Measurements from ENCODE around the gene PROX2.
A peak's percentile ranks its signal among the peaks of the same experiment; 100 is the strongest.

Gene PROX2

DNA sequence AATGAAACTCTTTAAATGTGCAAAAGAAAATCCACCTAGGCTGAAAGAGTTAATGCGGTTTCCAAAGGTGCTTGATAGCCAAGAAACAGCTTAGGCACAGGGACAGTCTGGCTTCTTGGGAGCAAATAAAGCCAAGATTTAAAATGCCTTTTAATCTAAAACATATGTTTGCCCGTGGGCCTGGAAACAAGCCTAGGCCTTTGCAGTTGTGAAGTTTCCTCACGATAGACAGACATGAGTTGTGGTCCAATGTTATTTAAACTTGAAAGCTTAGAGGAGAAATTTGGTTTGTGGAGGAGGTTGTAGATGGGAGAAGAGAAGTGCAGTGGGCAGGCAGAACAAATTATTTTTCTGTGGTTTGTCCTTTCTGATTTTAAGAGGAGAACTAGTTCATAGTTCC is 29.8 kb downstream of the PROX2 start:
- H3K27ac ChIP-seq (ENCODE audit: low read depth, low read length), result no peak overlapping the region
- no peak overlapping the region for H2AFZ ChIP-seq (ENCODE audit: low read length, unreplicated experiment)
- H3K79me2 ChIP-seq (ENCODE audit: control insufficient read depth, insufficient read depth, low read length, unreplicated experiment), result no peaks in the 10 kb centered on the region
- H3K36me3 ChIP-seq (ENCODE audit: insufficient read depth, low read length), result no peaks in the 10 kb centered on the region
- H3K4me3 ChIP-seq (ENCODE audit: low read depth, low read length), result no peak overlapping the region
- H3K27me3 ChIP-seq (ENCODE audit: insufficient read depth, low read length), result no peaks in the 10 kb centered on the region
- peaks cover 27% of the 10 kb centered on the region for H3K4me1 ChIP-seq (ENCODE audit: control insufficient read depth, insufficient read depth, low read length, unreplicated experiment)

DNA sequence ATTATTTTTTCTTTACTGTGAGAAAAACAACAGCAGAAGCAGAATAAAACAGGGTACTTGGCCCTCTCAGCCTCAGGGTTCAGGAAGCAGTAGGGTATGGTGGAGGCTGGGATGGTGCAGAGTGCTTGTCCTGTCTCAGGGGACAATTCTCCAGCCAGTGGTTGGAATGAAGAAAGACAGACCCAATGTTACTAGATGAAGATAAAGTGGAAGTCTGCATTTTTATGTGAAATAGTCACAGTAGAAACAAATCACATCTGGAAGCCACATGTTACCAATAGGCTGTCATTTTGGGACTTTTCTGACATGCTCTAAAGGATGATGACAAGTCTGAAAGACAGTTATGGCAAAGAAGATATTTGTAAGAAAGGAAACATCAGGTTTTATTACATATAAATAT is 32.3 kb downstream of the PROX2 start:
- peaks cover 27% of the 10 kb centered on the region for H3K4me1 ChIP-seq (ENCODE audit: control insufficient read depth, insufficient read depth, low read length, unreplicated experiment)
- H3K27ac ChIP-seq (ENCODE audit: low read depth, low read length), result no peak overlapping the region
- H2AFZ ChIP-seq (ENCODE audit: low read length, unreplicated experiment), result no peak overlapping the region
- no peaks in the 10 kb centered on the region for H3K79me2 ChIP-seq (ENCODE audit: control insufficient read depth, insufficient read depth, low read length, unreplicated experiment)
- H3K36me3 ChIP-seq (ENCODE audit: insufficient read depth, low read length), result no peaks in the 10 kb centered on the region
- H3K4me3 ChIP-seq (ENCODE audit: low read depth, low read length), result no peak overlapping the region
- no peaks in the 10 kb centered on the region for H3K27me3 ChIP-seq (ENCODE audit: insufficient read depth, low read length)

DNA sequence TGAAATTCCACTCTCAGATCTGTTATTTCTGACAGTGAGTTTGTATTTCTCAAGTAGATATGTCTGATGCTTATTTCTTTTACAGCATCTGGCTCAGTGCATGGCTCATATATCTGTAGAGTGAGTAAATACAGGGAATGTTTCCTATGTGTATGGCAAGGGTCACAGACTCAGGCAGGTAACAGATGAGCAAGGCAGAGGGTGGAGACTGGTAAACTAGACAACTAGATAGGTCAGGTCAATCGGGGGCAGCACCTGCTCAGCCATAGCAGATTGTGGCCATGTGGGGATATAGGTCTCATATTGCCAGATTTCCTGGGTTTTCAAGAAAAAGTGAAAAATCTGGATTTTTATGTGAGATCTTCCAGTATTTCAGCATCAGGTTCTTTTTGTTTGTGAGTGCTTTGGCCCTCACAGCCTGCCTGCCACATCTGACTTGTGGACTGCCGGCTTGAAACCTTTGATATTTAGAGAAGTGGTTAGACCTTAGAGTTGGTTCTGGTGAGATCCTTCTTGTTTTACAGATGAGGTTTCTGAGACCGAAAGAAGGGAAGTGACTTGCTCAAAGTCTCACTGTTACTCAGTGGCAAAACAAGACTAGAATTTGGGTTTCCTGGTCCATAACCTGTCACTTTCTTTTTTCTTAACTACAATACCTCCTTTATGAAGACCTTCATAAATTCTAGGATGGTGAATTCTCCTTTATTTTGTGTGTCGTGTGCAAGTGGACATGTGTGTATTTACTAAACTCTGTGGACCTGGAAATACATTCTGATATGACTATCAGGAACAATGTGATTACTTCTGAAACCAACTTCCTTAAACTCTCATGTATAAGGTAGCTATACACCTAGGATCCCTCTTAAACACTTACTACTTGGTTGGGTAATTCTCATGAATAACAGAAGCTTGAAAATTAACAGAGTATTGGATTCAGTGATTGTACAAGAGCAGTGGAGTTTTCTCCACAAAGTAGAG is 34.4 kb downstream of the PROX2 start:
- no peaks in the 10 kb centered on the region for H3K36me3 ChIP-seq (ENCODE audit: insufficient read depth, low read length)
- H2AFZ ChIP-seq (ENCODE audit: low read length, unreplicated experiment), result no peak overlapping the region
- H3K4me3 ChIP-seq (ENCODE audit: low read depth, low read length), result no peak overlapping the region
- no peaks in the 10 kb centered on the region for H3K27me3 ChIP-seq (ENCODE audit: insufficient read depth, low read length)
- no peaks in the 10 kb centered on the region for H3K79me2 ChIP-seq (ENCODE audit: control insufficient read depth, insufficient read depth, low read length, unreplicated experiment)
- no peak overlapping the region for H3K27ac ChIP-seq (ENCODE audit: low read depth, low read length)
- peaks cover 25% of the 10 kb centered on the region for H3K4me1 ChIP-seq (ENCODE audit: control insufficient read depth, insufficient read depth, low read length, unreplicated experiment)

DNA sequence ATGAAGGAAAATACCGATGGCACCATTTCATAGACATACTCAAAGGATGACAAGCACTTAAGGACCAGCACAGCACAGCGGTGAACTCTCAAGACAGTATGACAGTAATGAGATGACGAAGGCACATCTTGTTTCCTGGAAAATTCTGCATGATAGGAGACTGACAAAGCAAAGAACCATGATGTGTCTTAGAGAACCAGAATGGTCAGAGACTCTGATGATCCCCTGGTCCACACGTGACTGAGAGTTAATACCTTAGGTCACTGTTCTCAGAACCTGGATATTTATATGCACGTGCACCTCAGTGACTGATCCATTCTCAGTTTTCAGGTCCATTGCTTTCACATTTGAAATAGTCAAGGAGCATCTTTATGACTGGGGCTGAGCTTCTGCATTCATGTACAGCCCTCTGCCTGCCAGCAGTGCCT is 35.3 kb downstream of the PROX2 start:
- Histone ChIP-seq H3K27me3 (ENCODE audit: insufficient read depth, low read length) (no peaks in the 10 kb centered on the region), H3K4me1 (ENCODE audit: control insufficient read depth, insufficient read depth, low read length, unreplicated experiment) (peaks cover 20% of the 10 kb centered on the region), H3K4me3 (ENCODE audit: low read depth, low read length) (no peak overlapping the region), H3K79me2 (ENCODE audit: control insufficient read depth, insufficient read depth, low read length, unreplicated experiment) (no peaks in the 10 kb centered on the region), H3K36me3 (ENCODE audit: insufficient read depth, low read length) (0 out of 2 replicates have a peak, but pooled peaks cover 1% of the 10 kb centered on the region), H3K27ac (ENCODE audit: low read depth, low read length) (no peak overlapping the region), H2AFZ (ENCODE audit: low read length, unreplicated experiment) (no peak overlapping the region)

DNA sequence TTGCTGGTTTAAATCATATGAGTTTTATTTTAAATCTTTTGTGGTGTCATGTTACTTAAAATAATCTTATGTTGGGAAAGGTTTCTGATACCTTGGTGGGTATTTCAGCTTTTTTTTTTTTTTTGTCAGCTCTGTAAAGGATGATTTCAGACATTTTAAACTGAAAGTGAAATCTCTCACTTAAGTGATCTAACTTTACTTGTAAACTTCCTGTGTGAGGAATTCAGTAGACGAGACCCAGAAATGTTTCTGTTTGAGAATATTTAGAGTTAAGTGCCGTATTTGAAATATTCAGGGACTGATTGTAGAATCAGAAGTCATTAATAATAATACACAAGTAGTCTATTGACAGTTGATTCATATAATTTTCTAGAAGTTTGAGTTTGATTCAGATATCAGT is 37.8 kb downstream of the PROX2 start:
- Histone ChIP-seq H3K36me3 (ENCODE audit: insufficient read depth, low read length) (0 out of 2 replicates have a peak, but pooled peaks cover 4% of the 10 kb centered on the region), H3K4me1 (ENCODE audit: control insufficient read depth, insufficient read depth, low read length, unreplicated experiment) (peaks cover 14% of the 10 kb centered on the region), H3K27me3 (ENCODE audit: insufficient read depth, low read length) (no peaks in the 10 kb centered on the region), H2AFZ (ENCODE audit: low read length, unreplicated experiment) (no peak overlapping the region), H3K4me3 (ENCODE audit: low read depth, low read length) (peak overlapping the region; percentile 27), H3K79me2 (ENCODE audit: control insufficient read depth, insufficient read depth, low read length, unreplicated experiment) (no peaks in the 10 kb centered on the region), H3K27ac (ENCODE audit: low read depth, low read length) (peak overlapping the region; percentile 12; the same call in 1 of the 2 replicates)

DNA sequence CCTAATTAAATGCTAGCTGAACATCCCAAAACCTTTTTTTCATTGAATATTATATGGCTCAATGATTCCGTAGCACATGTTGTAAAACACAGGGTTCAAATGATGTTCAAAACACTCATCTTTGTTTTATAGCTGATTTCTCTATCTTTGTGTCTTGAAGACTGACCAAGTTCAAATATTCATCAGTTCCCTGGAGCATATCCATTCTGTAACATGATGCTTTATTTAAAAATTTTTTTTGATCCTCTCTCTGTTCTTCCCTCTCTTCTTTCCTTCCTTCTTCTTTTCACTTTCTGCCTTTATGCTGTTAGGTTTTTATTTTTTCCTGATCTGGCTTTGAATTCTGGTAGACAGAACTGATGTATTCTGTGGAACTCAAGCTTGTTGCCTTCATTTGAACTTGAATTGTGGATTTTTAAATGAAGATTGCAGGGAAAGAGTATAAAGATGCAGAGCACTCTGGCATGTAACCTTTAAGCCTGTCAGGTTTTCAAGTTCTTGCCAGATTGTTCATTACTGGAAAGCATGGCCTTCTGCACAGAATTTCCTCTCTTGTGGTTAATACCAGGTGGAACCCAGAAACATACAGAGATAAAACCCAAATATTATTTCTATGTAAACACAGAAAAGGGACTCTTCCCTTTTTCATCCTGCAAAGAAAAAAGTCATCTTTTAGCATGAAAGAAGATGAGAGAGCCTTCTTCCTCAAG is 39.5 kb downstream of the PROX2 start:
- H3K79me2 ChIP-seq (ENCODE audit: control insufficient read depth, insufficient read depth, low read length, unreplicated experiment), result no peaks in the 10 kb centered on the region
- H3K27me3 ChIP-seq (ENCODE audit: insufficient read depth, low read length), result no peaks in the 10 kb centered on the region
- H2AFZ ChIP-seq (ENCODE audit: low read length, unreplicated experiment), result no peak overlapping the region
- H3K27ac ChIP-seq (ENCODE audit: low read depth, low read length), result no peak overlapping the region
- H3K36me3 ChIP-seq (ENCODE audit: insufficient read depth, low read length), result 0 out of 2 replicates have a peak, but pooled peaks cover 4% of the 10 kb centered on the region
- no peak overlapping the region for H3K4me3 ChIP-seq (ENCODE audit: low read depth, low read length)
- peaks cover 14% of the 10 kb centered on the region for H3K4me1 ChIP-seq (ENCODE audit: control insufficient read depth, insufficient read depth, low read length, unreplicated experiment)

DNA sequence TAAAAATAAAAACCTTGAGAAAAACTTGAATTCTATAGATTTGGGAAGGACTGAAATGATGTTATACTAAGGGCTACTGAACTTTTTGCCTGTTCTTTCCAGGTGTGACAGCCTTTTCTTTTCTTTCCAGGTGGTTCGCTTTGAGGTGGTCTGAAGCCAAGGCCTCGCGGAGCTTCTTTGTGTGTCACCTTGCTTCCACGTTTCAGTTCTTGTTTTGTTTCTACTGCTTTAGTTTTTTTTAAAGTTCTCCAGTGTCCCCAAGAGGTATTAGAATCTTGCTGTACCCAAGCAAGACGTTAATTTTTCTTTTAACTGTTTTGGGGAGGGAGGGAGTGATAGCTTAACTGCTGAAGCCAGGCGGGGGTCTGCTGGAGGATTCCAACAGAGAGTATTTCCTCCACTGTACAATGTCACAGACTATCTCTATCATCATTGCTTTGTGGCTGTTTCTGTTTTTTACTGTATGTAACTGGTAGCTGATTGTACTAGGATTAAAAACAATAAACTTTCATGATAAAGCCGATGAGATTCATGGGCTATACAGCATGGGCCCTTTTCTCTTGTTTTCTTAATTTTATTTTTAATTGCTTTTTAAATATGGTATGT is 40.2 kb downstream of the PROX2 start:
- Histone ChIP-seq H3K36me3 (ENCODE audit: insufficient read depth, low read length) (peaks cover 7% of the 10 kb centered on the region; the same call in 1 of the 2 replicates), H3K79me2 (ENCODE audit: control insufficient read depth, insufficient read depth, low read length, unreplicated experiment) (no peaks in the 10 kb centered on the region), H3K4me1 (ENCODE audit: control insufficient read depth, insufficient read depth, low read length, unreplicated experiment) (peaks cover 14% of the 10 kb centered on the region), H3K27me3 (ENCODE audit: insufficient read depth, low read length) (no peaks in the 10 kb centered on the region), H3K27ac (ENCODE audit: low read depth, low read length) (no peak overlapping the region), H3K4me3 (ENCODE audit: low read depth, low read length) (no peak overlapping the region), H2AFZ (ENCODE audit: low read length, unreplicated experiment) (no peak overlapping the region)

DNA sequence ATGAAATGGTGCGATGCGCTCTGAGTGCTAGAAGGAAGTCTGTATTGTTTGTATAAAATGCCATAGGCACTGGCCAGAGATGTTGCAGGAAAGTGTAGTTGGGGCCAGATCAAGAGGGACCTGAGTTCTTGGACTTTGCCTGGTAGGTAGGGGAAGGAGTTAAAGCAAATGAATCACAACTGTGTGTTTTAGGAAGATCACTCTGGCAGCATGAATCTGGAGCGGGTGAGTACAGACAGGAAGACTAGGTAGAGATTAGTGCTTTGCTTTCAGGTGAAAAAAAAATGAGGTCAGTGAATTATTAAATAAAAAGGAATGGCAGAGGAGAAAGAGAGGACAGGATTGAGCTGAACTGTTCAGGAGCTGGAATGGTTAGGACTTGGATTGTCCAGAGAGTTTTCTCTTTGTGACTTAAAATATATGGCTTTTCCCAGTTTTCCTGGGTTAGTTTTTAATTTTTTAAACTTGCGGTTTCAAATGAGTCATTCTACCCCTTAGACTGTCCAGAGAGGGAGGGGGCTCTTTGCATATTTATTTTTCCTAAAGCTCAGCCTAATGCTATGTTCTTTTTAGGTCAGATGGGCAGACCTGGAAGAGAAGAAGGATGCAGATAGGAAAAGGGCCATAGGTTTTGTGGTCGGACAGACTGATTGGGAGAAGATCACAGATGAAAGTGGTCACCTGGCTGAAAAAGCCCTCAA is 41.1 kb downstream of the PROX2 start:
- no peak overlapping the region for H2AFZ ChIP-seq (ENCODE audit: low read length, unreplicated experiment)
- no peaks in the 10 kb centered on the region for H3K79me2 ChIP-seq (ENCODE audit: control insufficient read depth, insufficient read depth, low read length, unreplicated experiment)
- H3K27ac ChIP-seq (ENCODE audit: low read depth, low read length), result peak overlapping the region; percentile 1; the same call in 1 of the 2 replicates
- H3K4me3 ChIP-seq (ENCODE audit: low read depth, low read length), result no peak overlapping the region
- H3K36me3 ChIP-seq (ENCODE audit: insufficient read depth, low read length), result peaks cover 9% of the 10 kb centered on the region
- H3K4me1 ChIP-seq (ENCODE audit: control insufficient read depth, insufficient read depth, low read length, unreplicated experiment), result peaks cover 14% of the 10 kb centered on the region
- no peaks in the 10 kb centered on the region for H3K27me3 ChIP-seq (ENCODE audit: insufficient read depth, low read length)

DNA sequence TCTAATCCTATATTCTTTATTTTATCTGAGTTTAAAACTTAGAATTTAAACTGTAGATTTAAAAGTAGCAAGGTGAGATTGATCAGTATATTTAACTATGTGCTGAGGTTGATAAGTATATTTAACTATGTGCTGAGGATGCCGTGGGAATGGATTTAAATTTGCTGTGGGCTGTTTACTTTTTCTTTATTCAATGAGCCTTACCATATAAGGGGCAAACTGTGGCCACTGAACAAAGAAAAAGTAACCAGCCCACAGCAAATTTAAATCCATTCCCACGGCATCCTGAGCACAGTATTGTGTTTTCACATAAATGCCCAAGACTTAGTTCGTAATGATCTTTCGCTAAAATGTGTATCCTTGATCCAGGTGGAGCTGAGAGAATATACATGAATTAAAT is 43.1 kb downstream of the PROX2 start:
- H3K27me3 ChIP-seq (ENCODE audit: insufficient read depth, low read length), result no peaks in the 10 kb centered on the region
- no peaks in the 10 kb centered on the region for H3K79me2 ChIP-seq (ENCODE audit: control insufficient read depth, insufficient read depth, low read length, unreplicated experiment)
- H3K4me3 ChIP-seq (ENCODE audit: low read depth, low read length), result no peak overlapping the region
- H3K27ac ChIP-seq (ENCODE audit: low read depth, low read length), result no peak overlapping the region
- peaks cover 15% of the 10 kb centered on the region for H3K36me3 ChIP-seq (ENCODE audit: insufficient read depth, low read length)
- H3K4me1 ChIP-seq (ENCODE audit: control insufficient read depth, insufficient read depth, low read length, unreplicated experiment), result peaks cover 13% of the 10 kb centered on the region
- H2AFZ ChIP-seq (ENCODE audit: low read length, unreplicated experiment), result no peak overlapping the region

DNA sequence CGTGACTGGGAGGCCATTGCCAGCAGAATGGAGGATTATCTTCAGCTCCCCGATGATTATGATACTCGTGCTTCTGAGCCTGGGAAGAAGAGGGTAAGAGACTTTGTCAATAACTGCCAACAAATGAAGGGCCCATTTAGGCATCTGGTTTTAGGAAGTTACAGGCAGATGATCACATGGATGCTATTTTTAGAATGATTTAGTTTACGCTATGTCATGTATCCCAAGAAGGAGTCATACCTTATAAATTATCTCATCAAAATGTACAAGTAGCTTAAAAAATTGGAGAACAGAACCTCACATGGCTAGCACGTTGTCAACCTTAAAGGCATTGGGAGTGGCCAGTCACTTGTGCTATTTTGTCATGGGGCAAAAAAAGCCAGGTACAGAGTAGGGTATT is 46.7 kb downstream of the PROX2 start:
- Histone ChIP-seq H3K27ac (ENCODE audit: low read depth, low read length) (no peak overlapping the region), H3K36me3 (ENCODE audit: insufficient read depth, low read length) (peaks cover 15% of the 10 kb centered on the region), H3K4me1 (ENCODE audit: control insufficient read depth, insufficient read depth, low read length, unreplicated experiment) (peaks cover 9% of the 10 kb centered on the region), H3K79me2 (ENCODE audit: control insufficient read depth, insufficient read depth, low read length, unreplicated experiment) (no peaks in the 10 kb centered on the region), H3K27me3 (ENCODE audit: insufficient read depth, low read length) (no peaks in the 10 kb centered on the region), H3K4me3 (ENCODE audit: low read depth, low read length) (no peak overlapping the region), H2AFZ (ENCODE audit: low read length, unreplicated experiment) (no peak overlapping the region)
